HUDEP-2 (cell line): ENCODE results near the gene PTPN3.
"Not testable (repeated sequence)": the region's sequence is repeated elsewhere in the genome, so short reads cannot be mapped to it uniquely, and the experiment has no call there.

Experiments
- DNase-seq, 76 experiments: peaks; one replicate each; lab custom pipeline; 2025; ENCODE audit not compliant: unreplicated experiment in 76 of 76; lab: John Stamatoyannopoulos, UW

The PTPN3 gene, protein sequence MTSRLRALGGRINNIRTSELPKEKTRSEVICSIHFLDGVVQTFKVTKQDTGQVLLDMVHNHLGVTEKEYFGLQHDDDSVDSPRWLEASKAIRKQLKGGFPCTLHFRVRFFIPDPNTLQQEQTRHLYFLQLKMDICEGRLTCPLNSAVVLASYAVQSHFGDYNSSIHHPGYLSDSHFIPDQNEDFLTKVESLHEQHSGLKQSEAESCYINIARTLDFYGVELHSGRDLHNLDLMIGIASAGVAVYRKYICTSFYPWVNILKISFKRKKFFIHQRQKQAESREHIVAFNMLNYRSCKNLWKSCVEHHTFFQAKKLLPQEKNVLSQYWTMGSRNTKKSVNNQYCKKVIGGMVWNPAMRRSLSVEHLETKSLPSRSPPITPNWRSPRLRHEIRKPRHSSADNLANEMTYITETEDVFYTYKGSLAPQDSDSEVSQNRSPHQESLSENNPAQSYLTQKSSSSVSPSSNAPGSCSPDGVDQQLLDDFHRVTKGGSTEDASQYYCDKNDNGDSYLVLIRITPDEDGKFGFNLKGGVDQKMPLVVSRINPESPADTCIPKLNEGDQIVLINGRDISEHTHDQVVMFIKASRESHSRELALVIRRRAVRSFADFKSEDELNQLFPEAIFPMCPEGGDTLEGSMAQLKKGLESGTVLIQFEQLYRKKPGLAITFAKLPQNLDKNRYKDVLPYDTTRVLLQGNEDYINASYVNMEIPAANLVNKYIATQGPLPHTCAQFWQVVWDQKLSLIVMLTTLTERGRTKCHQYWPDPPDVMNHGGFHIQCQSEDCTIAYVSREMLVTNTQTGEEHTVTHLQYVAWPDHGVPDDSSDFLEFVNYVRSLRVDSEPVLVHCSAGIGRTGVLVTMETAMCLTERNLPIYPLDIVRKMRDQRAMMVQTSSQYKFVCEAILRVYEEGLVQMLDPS

DNA sequence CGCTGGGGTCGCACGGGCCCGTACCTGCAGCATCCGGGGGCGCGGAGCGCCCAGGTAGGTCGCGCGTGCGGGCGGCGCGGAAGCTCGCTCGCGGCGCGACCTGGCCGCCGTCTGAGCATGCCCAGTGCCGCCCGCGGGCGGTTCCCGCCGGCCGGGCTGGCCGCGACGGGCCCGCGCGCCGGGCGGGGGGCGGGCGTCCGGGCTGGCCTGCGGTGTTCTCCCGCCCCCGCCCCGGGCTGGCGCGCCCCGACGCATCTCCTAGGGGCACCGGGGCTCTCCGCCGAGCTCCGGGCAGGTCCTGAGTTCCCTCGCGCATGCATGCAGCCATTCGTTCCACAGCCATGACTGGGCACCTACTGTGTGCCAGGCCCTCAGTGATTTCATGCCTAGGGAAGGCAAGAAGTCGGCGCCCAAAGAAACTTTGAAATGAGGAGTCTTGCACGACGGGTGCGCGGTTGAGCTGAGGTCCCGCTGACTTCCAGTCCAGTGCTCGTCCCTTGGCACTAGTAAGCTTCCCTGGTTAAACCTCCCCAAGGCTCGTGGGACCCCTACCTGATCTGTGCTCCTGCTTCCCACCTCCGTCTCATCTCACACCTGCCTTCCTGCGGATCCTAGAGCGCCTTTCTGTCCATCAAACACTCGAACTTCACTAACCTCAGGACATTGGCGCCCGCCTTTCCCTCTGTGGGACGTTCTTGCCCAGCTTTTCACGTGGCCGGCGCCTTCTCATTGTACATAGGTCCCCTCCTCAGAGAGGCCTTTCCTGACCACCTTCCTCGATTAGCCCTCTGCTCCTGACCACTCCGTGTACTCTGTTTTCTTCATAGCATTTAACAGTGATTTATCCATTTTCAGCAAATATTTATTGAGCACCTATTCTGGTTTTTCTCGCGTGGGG lies at the start of gene PTPN3:
Gene PTPN3, minus strand, starts transcription at position 113 of the 898 bp plus-strand sequence. CDS start 34,873 bp downstream, outside the sequence.
- DNase-seq, result no peak

DNA sequence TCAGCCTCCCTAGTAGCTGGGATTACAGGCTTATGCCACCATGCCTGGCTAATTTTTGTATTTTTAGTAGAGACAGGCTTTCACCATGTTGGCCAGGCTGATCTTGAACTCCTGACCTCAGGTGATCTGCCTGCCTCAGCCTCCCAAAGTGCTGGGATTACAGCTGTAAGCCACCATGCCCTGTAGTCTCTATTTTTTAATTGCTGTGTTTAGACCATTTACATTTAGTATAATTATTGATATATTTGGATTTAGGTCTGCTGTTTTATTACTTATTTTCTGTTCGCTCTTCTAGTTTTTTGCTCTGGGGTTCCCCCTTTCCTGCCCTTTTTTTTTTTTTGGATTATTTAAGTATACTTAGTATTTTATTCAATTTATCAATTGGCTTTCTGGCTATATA lies 46.8 kb upstream of the PTPN3 start:
- not testable (repeated sequence) for DNase-seq

DNA sequence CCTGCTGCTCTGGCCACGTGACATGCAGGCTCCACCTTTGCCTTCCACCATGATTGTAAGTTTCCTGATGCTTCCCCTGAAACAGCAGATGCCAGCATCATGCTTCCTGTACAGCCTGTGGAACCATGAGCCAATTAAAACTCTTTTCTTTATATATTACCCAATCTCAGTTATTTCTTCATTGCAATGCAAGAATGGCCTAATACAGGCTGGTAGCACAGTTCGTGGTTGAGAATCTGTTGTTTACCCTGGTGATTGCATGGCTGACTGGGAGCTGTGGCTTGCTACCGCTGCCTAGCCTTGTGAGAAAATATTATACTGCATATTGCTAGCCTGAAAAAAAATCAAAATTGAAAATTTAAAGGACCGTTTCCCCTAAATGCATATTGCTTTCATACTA lies 44.8 kb upstream of the PTPN3 start:
- DNase-seq, result no peak

DNA sequence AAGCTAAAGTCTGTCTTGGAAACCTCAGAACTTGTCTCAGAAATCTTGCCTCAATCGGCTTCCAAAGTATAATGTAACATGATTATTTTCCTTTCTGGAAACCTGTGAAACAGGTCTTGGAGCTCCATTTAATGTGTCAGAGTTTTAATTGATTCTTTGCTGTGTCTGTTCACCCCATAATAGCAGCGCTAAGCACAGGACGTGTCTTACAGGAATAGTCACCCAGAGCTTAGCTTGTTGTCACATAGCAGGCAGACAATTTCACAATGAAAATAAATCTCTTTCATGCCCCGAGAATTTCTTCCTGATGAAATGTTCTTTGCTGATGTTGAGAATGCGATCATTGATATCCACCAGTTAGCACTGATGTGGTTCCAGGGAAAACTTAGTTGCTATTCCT lies 40.2 kb upstream of the PTPN3 start:
- DNase-seq, result no peak

DNA sequence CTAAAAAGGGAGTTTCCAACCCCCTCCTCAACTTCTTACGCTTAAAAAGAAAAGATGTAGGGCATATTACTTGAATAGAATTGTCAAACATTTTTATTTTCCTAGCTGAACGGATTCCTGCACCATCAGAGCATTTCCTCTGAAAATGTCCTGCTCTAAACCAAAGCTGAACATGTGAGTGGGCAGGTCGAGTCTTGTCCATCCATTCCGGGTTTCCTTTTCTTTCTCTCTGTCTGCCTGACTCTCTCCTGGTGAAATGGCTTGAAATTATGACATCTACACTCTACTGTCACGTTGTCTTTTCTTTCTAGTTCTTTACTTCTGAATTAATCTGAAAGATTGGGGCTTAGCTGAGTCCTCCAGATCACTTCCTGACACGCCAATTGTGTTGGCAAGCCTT lies 39.2 kb upstream of the PTPN3 start:
- no peak for DNase-seq

DNA sequence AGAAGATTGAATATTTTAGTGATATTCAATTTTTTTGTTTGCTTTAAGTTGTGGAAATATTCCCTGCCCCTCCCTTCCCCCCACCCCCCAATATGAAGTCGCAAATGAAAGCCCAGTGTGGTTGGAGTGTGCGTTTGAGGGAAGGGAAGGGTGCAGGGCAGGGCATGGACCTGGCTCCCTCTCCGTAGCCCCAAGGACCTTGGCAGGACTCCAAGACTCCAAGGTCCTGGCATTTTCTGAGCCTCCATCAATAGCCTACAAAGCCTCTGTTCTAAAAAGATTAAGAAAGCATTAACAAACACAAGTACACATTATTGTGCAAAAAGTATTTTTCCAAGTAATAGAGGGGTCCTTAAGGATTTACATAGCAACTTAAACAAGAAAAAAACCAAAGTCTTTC lies 38.8 kb upstream of the PTPN3 start:
- DNase-seq, result no peak

DNA sequence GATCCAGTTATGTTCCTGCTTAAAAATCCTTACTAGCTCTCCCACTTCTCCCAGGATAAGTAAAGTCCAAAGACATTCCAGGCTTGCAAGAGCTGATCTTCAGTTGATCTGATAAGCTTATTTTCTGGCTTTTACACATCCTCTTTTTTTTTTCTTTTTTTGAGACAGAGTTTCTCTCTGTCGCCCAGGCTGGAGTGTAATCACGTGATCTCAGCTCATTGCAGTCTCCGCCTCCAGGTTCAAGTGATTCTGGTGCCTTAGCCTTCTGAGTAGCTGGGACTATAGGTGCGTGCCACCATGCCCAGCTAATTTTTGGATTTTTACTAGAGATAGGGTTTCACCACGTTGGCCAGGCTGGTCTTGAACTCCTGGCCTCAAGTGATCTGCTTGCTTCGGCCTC lies 37.3 kb upstream of the PTPN3 start:
- DNase-seq, result no peak

DNA sequence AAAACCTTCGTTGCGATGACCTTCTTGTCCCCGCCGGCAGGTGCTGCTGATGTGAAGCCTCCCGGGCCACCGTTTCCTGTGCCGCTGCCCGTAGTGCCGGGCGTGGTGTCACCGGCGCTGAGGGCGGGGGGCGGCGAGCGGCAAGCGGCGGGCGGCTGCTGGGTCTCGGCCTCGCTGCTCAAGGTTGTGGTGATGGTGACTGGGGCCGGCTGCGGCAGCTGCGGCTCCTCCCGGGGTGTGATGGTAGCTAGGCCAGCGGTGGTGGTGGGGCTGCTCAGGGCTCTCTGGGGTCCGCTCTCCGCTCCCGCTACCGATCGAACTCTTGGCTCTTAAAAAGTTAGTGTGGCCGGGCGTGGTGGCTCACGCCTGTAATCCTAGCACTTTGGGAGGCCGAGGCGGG lies 36.0 kb upstream of the PTPN3 start:
- DNase-seq, result no peak

DNA sequence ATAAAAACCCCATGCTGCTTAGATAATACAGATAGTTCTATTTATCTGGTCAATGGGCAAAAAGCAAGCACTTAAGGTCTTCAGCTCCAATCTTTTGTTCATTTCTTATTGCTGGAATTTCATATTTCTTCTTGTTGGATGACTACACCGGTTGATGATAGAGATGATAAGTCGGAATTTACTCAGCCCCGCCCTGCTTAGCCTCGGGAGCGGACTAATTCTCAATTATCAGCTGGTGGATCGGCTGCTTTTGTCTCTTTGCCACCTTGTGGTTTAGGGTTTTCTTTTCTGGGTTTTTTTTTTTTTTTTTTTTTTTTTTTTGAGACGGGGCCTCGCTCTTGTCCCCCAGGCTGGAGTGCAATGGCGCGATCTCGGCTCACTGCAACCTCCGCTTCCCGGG lies 34.5 kb upstream of the PTPN3 start:
- not testable (repeated sequence) for DNase-seq

DNA sequence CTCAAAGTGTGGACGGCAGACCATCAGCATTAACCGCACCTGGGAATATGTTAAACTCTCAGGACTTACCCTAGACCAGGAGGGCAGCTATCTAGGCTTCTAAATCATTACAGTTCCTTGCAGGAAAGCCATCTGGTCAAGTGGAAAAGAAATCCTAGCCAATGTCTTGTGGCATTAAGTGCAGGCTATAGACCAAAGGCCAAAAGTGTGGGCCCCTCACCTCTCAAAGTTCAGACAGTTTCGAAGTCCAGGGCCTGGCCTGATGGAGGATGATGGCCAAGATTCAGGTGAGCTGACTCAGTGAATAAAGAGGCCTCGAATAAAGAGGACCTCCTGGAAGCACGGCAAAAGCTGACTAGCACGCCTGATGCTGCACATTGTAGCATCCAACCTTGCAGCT lies 24.0 kb upstream of the PTPN3 start:
- no peak for DNase-seq

DNA sequence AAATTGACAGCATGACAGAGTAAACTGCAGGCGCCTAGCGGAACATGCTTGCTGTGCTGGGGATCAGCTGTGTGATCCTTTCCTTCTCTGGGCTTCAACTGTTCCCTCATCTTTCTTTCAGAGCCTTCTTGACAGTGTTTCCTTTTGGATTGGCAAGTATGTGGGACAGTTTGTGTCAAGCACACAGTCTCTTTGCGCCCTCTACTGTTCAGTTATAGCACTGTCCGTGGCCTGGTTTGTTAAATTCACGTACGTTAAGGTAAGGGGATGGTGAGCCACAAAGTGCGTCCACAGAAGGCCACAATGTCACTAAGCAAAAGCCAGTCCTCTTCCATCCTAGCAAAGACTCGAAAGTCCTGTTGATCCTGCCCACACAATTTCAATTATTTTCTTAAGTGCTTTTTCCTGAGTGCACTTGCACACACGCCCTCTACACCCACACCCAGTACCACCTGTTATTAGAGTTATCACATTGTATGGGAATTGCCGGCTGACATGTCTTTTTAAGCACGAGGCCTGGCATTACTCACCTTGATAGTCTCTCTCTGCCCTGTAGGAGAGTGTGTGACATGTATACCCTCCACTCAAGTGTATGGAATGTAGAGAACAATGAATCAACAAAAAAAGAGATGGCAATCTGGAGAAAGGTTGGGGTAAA lies 22.5 kb upstream of the PTPN3 start:
- DNase-seq, result peak in 47 of 76 experiments; percentile 1 to 64 (median 22)

DNA sequence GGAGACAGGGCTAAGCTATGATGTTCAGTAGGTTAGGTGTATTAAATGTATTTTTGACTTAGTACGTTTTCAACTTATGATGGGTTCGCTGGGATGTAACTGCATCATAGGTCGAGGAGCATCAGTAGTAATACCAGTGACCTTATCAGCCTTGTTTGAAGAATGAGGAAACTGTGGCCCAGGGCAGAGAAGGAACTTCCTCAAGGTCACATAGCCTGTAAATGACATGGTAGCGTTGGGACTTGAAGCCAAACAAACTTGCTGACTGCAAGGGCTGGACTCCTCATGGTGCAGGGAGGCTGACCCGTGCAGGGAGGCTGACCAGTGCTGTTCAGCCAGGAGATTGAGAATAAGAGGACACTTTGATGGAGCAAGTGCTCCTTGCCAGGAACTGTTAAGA lies 21.3 kb upstream of the PTPN3 start:
- DNase-seq, result no peak

DNA sequence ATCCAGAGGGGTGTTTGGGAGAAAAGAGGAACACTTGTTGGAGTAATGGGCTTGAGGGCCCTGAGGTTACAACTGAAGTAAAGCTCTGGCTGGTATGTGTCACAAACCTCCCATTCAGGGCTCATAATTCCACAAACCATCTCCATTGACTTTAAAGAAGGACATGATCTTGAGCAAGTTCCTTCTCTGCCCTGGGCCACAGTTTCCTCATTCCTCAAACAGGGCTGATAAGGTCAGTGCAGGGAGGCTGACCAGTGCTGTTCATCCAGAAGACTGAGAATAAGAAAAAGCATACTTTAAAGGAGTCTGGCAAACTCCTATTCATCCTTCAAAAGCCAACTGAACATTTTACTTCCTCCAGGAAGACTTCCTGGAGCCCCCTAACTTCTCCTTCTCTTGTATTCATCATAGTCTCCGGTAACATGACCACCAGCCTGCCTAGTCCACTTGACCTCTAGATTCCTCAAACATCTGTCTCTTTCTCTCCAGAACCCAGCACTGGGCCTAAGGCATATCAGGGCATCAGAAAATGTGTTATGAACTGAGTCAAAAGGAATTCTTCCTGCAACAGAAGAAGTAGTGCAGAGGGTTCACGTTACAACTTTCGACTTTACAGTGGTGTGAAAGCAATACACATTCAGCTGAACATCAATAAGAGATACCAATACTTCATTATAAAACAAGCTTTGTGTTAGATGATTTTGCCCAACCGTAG lies 20.7 kb upstream of the PTPN3 start:
- DNase-seq, result no peak

DNA sequence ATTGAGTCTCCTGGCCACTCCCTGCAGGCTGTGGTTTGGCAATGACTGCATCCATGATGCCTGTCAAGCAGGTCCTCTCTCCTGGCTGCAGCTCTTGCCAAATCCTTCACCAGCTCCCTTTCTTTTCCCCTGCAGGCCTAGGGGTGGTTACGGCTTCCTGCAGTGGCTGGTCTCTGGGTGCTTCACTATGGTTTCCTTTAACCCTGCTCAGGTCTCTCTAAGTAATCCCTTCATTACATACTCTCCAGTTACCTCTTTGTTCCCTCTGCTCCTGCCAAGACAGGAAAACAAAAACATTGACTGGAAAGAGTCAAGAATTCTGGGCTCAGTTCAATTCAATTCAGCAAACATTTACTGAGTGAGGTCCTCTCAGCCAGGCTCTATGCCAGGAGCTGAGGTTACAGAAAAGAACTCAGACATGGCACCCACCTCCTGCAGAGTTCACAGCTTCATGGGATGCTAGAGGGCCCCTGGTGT lies 19.8 kb upstream of the PTPN3 start:
- DNase-seq, result no peak

DNA sequence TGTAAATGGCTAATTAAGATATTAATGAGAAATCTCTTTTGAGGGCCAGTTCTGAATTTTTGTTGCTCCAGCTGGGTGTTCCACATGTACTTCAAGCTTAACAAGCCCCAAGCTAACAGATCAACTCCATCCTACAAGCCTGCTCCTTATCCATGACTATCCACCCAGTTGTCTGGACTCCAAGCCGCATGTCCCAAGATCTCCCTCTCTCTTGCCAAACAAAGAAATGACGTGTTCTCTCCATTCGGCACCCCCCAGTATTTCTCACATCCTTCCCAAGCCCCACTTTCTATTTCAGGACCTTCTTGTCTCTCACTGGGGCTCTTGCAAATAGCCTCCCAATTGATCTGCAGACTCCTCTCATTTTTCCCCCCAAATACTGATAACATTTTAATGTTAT lies 15.8 kb upstream of the PTPN3 start:
- no peak for DNase-seq

DNA sequence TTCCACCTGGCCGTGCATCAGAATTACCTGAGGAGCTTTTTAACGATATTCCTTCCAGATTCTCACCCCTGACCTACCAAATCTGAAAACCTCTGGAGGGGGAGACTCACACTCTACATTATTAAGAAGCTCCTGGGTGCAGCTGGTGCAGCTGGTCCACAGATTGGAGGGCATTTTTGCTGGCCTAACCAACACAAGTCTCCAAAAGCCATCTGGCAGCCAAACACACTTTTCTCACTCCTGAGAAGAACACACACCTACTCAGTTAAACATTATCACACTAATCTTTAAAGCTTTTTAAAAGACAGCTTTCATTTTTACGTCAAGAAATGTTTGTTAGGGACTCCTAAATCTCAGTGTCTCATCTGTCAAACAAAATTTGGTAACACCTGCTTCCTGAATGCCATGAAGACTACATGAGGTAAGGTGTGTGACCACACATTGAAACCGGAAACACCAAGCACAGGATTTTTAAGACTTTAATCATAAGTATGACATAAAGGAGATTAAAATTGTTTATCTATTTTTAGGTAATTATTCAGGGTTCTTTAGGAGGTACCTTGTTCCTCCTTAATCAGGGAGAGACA lies 14.2 kb upstream of the PTPN3 start:
- no peak for DNase-seq

DNA sequence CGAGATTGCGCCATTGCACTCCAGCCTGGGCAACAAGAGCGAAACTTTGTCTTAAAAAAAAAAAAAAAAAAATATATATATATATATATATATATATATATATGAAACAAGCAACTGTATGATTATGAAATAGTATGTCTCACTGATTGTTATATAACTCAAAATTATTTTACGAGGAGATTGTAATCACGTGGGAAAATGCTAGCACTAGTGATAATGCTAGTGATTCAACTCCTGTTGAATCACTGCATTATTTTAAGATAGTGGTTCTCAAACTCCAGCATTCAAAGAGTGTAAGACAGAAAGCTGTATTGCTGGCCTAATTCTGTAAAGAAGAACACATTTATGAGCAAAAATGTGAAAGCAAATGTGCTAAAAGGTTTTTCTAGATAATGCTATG lies 12.4 kb upstream of the PTPN3 start:
- DNase-seq, result no peak

DNA sequence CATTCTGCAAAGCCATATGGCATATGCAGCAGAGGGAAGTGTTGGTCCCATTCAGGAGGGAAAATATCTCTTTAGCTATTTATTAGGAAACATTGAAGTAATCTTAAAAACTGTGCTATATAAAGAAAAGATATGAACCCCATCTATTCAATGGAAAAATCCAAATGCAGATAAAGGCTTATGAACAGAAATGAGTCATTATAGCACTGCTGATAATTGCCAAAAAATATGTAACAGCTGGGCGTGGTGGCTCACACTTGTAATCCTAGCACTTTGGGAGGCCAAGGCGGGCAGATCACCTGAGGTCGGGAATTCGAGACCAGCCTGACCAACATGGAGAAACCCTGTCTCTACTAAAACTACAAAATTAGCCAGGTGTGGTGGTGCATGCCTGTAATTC lies 11.9 kb upstream of the PTPN3 start:
- not testable (repeated sequence) for DNase-seq

DNA sequence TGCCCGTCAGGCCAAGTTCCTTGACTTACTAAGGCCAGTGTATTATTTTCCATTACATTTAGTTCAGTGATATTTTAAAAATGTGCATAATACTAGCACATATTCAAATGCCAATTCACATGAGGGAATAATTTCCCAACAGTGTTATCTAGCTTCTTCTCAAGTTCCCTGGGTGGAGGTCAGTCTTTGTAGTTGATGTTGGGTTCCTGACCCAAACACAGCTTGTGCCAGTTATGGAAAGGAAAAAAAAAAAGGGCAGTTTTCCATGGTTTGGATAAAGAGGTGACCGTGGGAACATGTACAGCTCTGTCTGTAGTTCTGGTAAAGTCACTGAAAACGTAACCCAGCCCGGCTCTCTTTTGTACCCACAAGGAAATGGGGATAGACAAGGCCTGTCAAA lies 11.5 kb upstream of the PTPN3 start:
- DNase-seq, result no peak
